ENCODE data around the gene NSMCE4A. TPM values are rescaled to one million over a fixed set of nuclear protein-coding genes. Genes with fewer than 3 reads are reported as not detected.

Gene NSMCE4A
- total RNA-seq, 1 donor from 2014 or later = 13.1 TPM

DNA sequence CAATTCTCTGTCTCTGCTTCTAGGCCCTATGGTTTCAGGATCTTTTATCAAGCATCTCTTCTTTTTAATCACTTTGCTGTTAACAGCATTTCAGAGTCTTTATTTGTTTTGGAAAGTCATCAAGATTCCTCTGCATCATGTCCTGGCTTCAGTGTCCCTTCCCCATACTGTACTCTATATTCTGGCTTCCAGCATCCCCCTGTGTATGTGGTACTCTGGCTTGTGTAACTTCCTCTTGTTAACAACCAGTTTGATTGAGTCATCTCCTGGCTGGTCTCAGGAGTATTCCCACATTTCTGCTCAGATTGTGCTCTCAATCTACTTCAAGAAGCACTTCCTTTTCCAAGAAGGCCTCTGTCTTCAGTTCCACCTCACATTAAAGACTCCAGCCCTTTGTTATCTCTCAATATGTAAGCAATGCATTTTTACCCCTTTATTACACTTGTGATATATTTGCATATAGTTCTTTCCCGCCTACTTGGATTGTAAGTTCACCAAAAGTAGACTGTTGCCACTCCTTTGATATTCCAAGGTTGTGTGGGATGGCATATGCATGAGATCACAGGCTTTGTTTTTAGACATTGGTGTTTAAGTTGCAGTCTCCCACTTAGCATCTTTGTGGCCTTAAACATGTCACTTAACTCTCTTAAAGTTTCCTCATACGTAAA is 32.1 kb downstream of the NSMCE4A start:
- Mint-ChIP-seq H3K4me3 (ENCODE audit: unreplicated experiment) (no peak overlapping the region), H3K27me3 (ENCODE audit: low read depth, unreplicated experiment) (no peaks in the 10 kb centered on the region), H3K9me3 (ENCODE audit: unreplicated experiment) (no peaks in the 10 kb centered on the region), H3K36me3 (ENCODE audit: low read depth, unreplicated experiment) (no peaks in the 10 kb centered on the region), H3K27ac (ENCODE audit: unreplicated experiment) (no peak overlapping the region), H3K4me1 (ENCODE audit: low read depth, unreplicated experiment) (peaks cover 6% of the 10 kb centered on the region)
- H3K79me2 ChIP-seq (ENCODE audit: insufficient read depth, low read length) = no peaks in the 10 kb centered on the region
- H3K4me3 ChIP-seq (ENCODE audit: insufficient read depth, low read depth, low read length) = no peak overlapping the region
- H3K36me3 ChIP-seq (ENCODE audit: insufficient read depth, low read length) = no peaks in the 10 kb centered on the region
- no peak for TF ChIP-seq EZH2 (IDR thresholded peaks at IDR 0.05; ENCODE audit: insufficient read depth, low read length)
- TF ChIP-seq, protein P1, sequence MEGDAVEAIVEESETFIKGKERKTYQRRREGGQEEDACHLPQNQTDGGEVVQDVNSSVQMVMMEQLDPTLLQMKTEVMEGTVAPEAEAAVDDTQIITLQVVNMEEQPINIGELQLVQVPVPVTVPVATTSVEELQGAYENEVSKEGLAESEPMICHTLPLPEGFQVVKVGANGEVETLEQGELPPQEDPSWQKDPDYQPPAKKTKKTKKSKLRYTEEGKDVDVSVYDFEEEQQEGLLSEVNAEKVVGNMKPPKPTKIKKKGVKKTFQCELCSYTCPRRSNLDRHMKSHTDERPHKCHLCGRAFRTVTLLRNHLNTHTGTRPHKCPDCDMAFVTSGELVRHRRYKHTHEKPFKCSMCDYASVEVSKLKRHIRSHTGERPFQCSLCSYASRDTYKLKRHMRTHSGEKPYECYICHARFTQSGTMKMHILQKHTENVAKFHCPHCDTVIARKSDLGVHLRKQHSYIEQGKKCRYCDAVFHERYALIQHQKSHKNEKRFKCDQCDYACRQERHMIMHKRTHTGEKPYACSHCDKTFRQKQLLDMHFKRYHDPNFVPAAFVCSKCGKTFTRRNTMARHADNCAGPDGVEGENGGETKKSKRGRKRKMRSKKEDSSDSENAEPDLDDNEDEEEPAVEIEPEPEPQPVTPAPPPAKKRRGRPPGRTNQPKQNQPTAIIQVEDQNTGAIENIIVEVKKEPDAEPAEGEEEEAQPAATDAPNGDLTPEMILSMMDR (IDR thresholded peaks at IDR 0.05; ENCODE audit: insufficient read depth, low read depth, low read length) = no peak
- no peak overlapping the region for H2AFZ ChIP-seq (ENCODE audit: low read depth, low read length)
- no peaks in the 10 kb centered on the region for H3K9me3 ChIP-seq (ENCODE audit: insufficient read depth, low read depth, low read length)
- H3K27ac ChIP-seq (ENCODE audit: low read depth, low read length) = no peak overlapping the region
- no peak overlapping the region for H3K9ac ChIP-seq (ENCODE audit: low read length)
- H3K4me1 ChIP-seq (ENCODE audit: insufficient read depth, low read length) = peaks cover 7% of the 10 kb centered on the region
- DNase-seq (ENCODE audit: low read depth) (peak; percentile 89), FAIRE-seq (peak; percentile 99)
- H4K20me1 ChIP-seq (ENCODE audit: insufficient read depth, low read length) = no peaks in the 10 kb centered on the region
- peak overlapping the region; percentile 55 for H3K4me2 ChIP-seq (ENCODE audit: low read length)
- H3K27me3 ChIP-seq (ENCODE audit: insufficient read depth, low read length) = no peaks in the 10 kb centered on the region

DNA sequence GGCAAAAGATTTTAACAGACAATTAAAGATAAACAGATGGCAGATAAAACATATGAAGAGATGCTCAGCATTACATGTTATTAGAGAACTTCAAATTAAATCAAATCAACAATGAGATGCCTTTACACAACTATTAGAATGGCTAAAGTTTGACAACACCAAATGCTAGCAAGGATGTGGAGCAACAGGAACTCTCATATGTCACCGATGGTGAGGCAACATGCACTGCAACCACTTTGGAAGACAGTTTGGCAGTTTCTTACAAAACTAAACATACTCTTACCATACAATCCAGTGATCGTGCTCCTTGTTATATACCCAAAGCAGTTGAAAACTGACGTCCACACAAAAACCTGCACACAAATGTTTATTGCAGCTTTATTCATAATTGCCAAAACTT is 33.5 kb downstream of the NSMCE4A start:
- H4K20me1 ChIP-seq (ENCODE audit: insufficient read depth, low read length) = no peaks in the 10 kb centered on the region
- TF ChIP-seq, protein P1 (IDR thresholded peaks at IDR 0.05; ENCODE audit: insufficient read depth, low read depth, low read length) = no peak
- no peak for TF ChIP-seq EZH2 (IDR thresholded peaks at IDR 0.05; ENCODE audit: insufficient read depth, low read length)

DNA sequence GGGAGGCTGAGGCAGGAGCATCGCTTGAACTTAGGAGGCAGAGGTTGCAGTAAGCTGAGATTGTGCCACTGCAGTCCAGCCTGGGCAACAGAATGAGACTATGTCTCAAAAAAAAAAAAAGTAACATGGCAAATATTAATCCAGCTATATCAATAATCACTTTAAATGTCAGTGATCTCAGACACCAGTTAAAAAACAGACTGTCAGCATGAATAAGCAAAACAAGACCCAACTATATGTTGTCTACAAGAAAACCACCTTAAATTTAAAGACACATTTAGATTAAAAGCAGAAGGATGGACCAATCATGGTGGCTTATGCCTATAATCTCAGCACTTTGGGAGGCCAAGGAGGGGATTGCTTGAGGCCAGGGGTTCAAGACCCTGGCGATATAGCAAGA is 38.7 kb downstream of the NSMCE4A start:
- H3K27me3 Mint-ChIP-seq (ENCODE audit: low read depth, unreplicated experiment) = no peaks in the 10 kb centered on the region
- TF ChIP-seq EZH2 (IDR thresholded peaks at IDR 0.05; ENCODE audit: insufficient read depth, low read length) = no peak
- TF ChIP-seq, protein P1 (IDR thresholded peaks at IDR 0.05; ENCODE audit: insufficient read depth, low read depth, low read length) = no peak
- H3K27ac Mint-ChIP-seq (ENCODE audit: unreplicated experiment) = no peak overlapping the region
- H3K9ac ChIP-seq (ENCODE audit: low read length) = no peak overlapping the region
- no peaks in the 10 kb centered on the region for H3K4me1 ChIP-seq (ENCODE audit: insufficient read depth, low read length)
- no peaks in the 10 kb centered on the region for H3K36me3 ChIP-seq (ENCODE audit: insufficient read depth, low read length)
- H3K36me3 Mint-ChIP-seq (ENCODE audit: low read depth, unreplicated experiment) = no peaks in the 10 kb centered on the region
- H3K27me3 ChIP-seq (ENCODE audit: insufficient read depth, low read length) = no peaks in the 10 kb centered on the region
- H3K9me3 ChIP-seq (ENCODE audit: insufficient read depth, low read depth, low read length) = no peaks in the 10 kb centered on the region
- H3K9me3 Mint-ChIP-seq (ENCODE audit: unreplicated experiment) = peaks cover 2% of the 10 kb centered on the region
- FAIRE-seq = no peak
- DNase-seq (ENCODE audit: low read depth) = no peak
- H2AFZ ChIP-seq (ENCODE audit: low read depth, low read length) = no peak overlapping the region
- no peak overlapping the region for H3K4me3 ChIP-seq (ENCODE audit: insufficient read depth, low read depth, low read length)
- H3K4me1 Mint-ChIP-seq (ENCODE audit: low read depth, unreplicated experiment) = no peaks in the 10 kb centered on the region
- no peak overlapping the region for H3K4me2 ChIP-seq (ENCODE audit: low read length)
- H3K4me3 Mint-ChIP-seq (ENCODE audit: unreplicated experiment) = no peak overlapping the region
- no peak overlapping the region for H3K27ac ChIP-seq (ENCODE audit: low read depth, low read length)
- H3K79me2 ChIP-seq (ENCODE audit: insufficient read depth, low read length) = no peaks in the 10 kb centered on the region
- no peaks in the 10 kb centered on the region for H4K20me1 ChIP-seq (ENCODE audit: insufficient read depth, low read length)

More for the DNA sequence above, 33.5 kb downstream of the NSMCE4A start:
- Mint-ChIP-seq H3K36me3 (ENCODE audit: low read depth, unreplicated experiment) (no peaks in the 10 kb centered on the region), H3K27ac (ENCODE audit: unreplicated experiment) (no peak overlapping the region), H3K9me3 (ENCODE audit: unreplicated experiment) (no peaks in the 10 kb centered on the region), H3K27me3 (ENCODE audit: low read depth, unreplicated experiment) (no peaks in the 10 kb centered on the region), H3K4me3 (ENCODE audit: unreplicated experiment) (no peak overlapping the region), H3K4me1 (ENCODE audit: low read depth, unreplicated experiment) (peaks cover 6% of the 10 kb centered on the region)
- H2AFZ ChIP-seq (ENCODE audit: low read depth, low read length) = no peak overlapping the region
- H3K4me3 ChIP-seq (ENCODE audit: insufficient read depth, low read depth, low read length) = no peak overlapping the region
- H3K9ac ChIP-seq (ENCODE audit: low read length) = no peak overlapping the region
- no peaks in the 10 kb centered on the region for H3K36me3 ChIP-seq (ENCODE audit: insufficient read depth, low read length)
- no peak overlapping the region for H3K27ac ChIP-seq (ENCODE audit: low read depth, low read length)
- H3K27me3 ChIP-seq (ENCODE audit: insufficient read depth, low read length) = no peaks in the 10 kb centered on the region
- no peaks in the 10 kb centered on the region for H3K9me3 ChIP-seq (ENCODE audit: insufficient read depth, low read depth, low read length)
- DNase-seq (ENCODE audit: low read depth) = no peak
- H3K4me1 ChIP-seq (ENCODE audit: insufficient read depth, low read length) = peaks cover 7% of the 10 kb centered on the region
- FAIRE-seq = no peak
- H3K79me2 ChIP-seq (ENCODE audit: insufficient read depth, low read length) = no peaks in the 10 kb centered on the region
- H3K4me2 ChIP-seq (ENCODE audit: low read length) = no peak overlapping the region

Data from astrocyte (in vitro differentiated cells and primary cell).